CD14-positive monocyte (primary cell): Measurements from ENCODE around the gene CEACAM18. TPM values are rescaled to one million over a fixed set of nuclear protein-coding genes. Genes with fewer than 3 reads are reported as not detected.

Experiments used
- DNase-seq, 3 donors: peaks; one replicate each; pipeline ENCODE4 v3.0.0-alpha.2; 2011 to 2022
- H2AFZ ChIP-seq: 2 replicates; pipeline ENCODE4 v1.6.0; 2012; ENCODE audit warnings: mild to moderate bottlenecking, low read depth, low read length, inconsistent platforms; ENCODE audit not compliant: insufficient read depth, poor library complexity, severe bottlenecking
- H3K27ac ChIP-seq, 2 donors: 1 replicate in 1 of 2; 2 replicates in 1 of 2; pipeline ENCODE4 v1.5.1; 2012 to 2013; ENCODE audit warnings: low read length in 2 of 2, control low read depth in 1 of 2, inconsistent platforms in 1 of 2, low read depth in 1 of 2, mild to moderate bottlenecking in 1 of 2
- H3K27me3 ChIP-seq, 2 donors: one replicate each; pipeline versions ENCODE4 v1.6.0 to v1.6.1; 2011 to 2013; ENCODE audit warnings: low read length in 2 of 2; ENCODE audit not compliant: control insufficient read depth in 2 of 2, insufficient read depth in 2 of 2
- H3K36me3 ChIP-seq, 2 donors: replicated peaks in 1 of 2; 1 replicate in 1 of 2; 2 replicates in 1 of 2; pipeline versions ENCODE4 v1.5.1 to v1.6.1; 2012 to 2013; ENCODE audit warnings: low read length in 2 of 2, control low read depth in 1 of 2, inconsistent platforms in 1 of 2, mild to moderate bottlenecking in 1 of 2; ENCODE audit not compliant: insufficient read depth in 2 of 2, control insufficient read depth in 1 of 2
- H3K4me1 ChIP-seq, 2 donors: 1 replicate in 1 of 2; 2 replicates in 1 of 2; pipeline versions ENCODE4 v1.5.1 to v1.6.1; 2012 to 2013; ENCODE audit warnings: low read length in 2 of 2, control low read depth in 1 of 2, inconsistent platforms in 1 of 2, mild to moderate bottlenecking in 1 of 2, moderate library complexity in 1 of 2; ENCODE audit not compliant: insufficient read depth in 2 of 2, control insufficient read depth in 1 of 2
- H3K4me2 ChIP-seq: replicated peaks from 2 replicates; pipeline ENCODE3; 2012; ENCODE audit warnings: low read length, moderate library complexity, mild to moderate bottlenecking; ENCODE audit not compliant: poor library complexity, severe bottlenecking; ENCODE audit errors: extremely low read depth
- H3K4me3 ChIP-seq, 3 experiments: fragments of 200-600 bp in 1 of 3; sonication (generic) in 1 of 3; replicated peaks in 1 of 3; 1 replicate in 2 of 3; 2 replicates in 1 of 3; pipeline ENCODE4 v1.5.1; 2011 to 2013; ENCODE audit warnings: low read length in 3 of 3, mild to moderate bottlenecking in 3 of 3, control low read depth in 2 of 3, low read depth in 2 of 3, inconsistent platforms in 1 of 3, moderate library complexity in 1 of 3
- H3K79me2 ChIP-seq: 2 replicates; pipeline ENCODE4 v1.6.0; 2012; ENCODE audit warnings: mild to moderate bottlenecking, control low read depth, inconsistent platforms, low read length, moderate library complexity; ENCODE audit not compliant: insufficient read depth
- H3K9ac ChIP-seq: 2 replicates; pipeline ENCODE4 v1.6.0; 2017; ENCODE audit warnings: low read length, mild to moderate bottlenecking; ENCODE audit not compliant: insufficient read depth, poor library complexity, severe bottlenecking
- H3K9me3 ChIP-seq, 2 donors: replicated peaks in 1 of 2; 1 replicate in 1 of 2; 2 replicates in 1 of 2; pipeline versions ENCODE4 v1.5.1 to v1.6.1; 2012 to 2013; ENCODE audit warnings: low read length in 2 of 2, control low read depth in 1 of 2; ENCODE audit not compliant: control insufficient read depth in 1 of 2, insufficient read depth in 1 of 2
- H4K20me1 ChIP-seq: 2 replicates; pipeline ENCODE4 v1.6.0; 2012; ENCODE audit warnings: mild to moderate bottlenecking, low read length, control low read depth, moderate library complexity; ENCODE audit not compliant: insufficient read depth
- H3K27ac Mint-ChIP-seq, 7 donors: one replicate each; pipeline ENCODE4 v1.8.0; 2020; ENCODE audit warnings: mild to moderate bottlenecking in 7 of 7, mixed read lengths in 7 of 7, moderate library complexity in 6 of 7, inconsistent platforms in 2 of 7
- H3K27me3 Mint-ChIP-seq, 3 donors: one replicate each; pipeline ENCODE4 v1.8.0; 2021 to 2022; ENCODE audit warnings: low read depth in 3 of 3, mild to moderate bottlenecking in 3 of 3, mixed read lengths in 3 of 3, moderate library complexity in 3 of 3, inconsistent platforms in 1 of 3
- H3K36me3 Mint-ChIP-seq, 2 donors: one replicate each; pipeline ENCODE4 v1.8.0; 2020; ENCODE audit warnings: mixed read lengths in 2 of 2, inconsistent platforms in 1 of 2, mild to moderate bottlenecking in 1 of 2
- H3K4me1 Mint-ChIP-seq: one replicate; pipeline ENCODE4 v1.8.0; 2020; ENCODE audit warnings: mild to moderate bottlenecking, mixed read lengths
- H3K4me3 Mint-ChIP-seq, 2 donors: one replicate each; pipeline ENCODE4 v1.8.0; 2020; ENCODE audit warnings: mild to moderate bottlenecking in 2 of 2, mixed read lengths in 2 of 2, moderate library complexity in 1 of 2
- H3K9me3 Mint-ChIP-seq, 7 donors: one replicate each; pipeline ENCODE4 v1.8.0; 2020 to 2022; ENCODE audit warnings: mixed read lengths in 7 of 7, mild to moderate bottlenecking in 6 of 7, moderate library complexity in 6 of 7, inconsistent platforms in 2 of 7
- WGBS: methylation state at CpG from one replicate; pipeline ENCODE4 v1.1.5; 2013; ENCODE audit warnings: missing lambda C conversion rate; ENCODE audit not compliant: insufficient coverage; 5-methylcytosine and 5-hydroxymethylcytosine counted together
- intact Hi-C, 2 donors: fragments of 100-400 bp; cut with micrococcal nuclease; formaldehyde crosslinking; loops; one replicate each; pipeline versions ENCODE4 v1.15.0 to v1.15.1; 2023
- polyA plus RNA-seq, 3 donors: library from polyadenylated mRNA; depleted of rRNA in 1 of 3; unstranded in 2 of 3; stranded (reverse) in 1 of 3; fragments of 300-500 nt in 2 of 3; fragments of >200 nt in 1 of 3; fragmentation: Illumina TruSeq in 2 of 3; gene quantifications; 1 replicate in 2 of 3; 2 replicates in 1 of 3; pipeline ENCODE4 v1.2.3, GENCODE V29; 2012 to 2021
- TF ChIP-seq, protein P1 (sequence below): fragments of 200-600 bp; IDR thresholded peaks from one replicate; pipeline ENCODE4 v1.8.0; 2022; ENCODE audit warnings: antibody characterized with exemption, mild to moderate bottlenecking

The CEACAM18 gene
- polyA plus RNA-seq, 3 donors, result not detected

DNA sequence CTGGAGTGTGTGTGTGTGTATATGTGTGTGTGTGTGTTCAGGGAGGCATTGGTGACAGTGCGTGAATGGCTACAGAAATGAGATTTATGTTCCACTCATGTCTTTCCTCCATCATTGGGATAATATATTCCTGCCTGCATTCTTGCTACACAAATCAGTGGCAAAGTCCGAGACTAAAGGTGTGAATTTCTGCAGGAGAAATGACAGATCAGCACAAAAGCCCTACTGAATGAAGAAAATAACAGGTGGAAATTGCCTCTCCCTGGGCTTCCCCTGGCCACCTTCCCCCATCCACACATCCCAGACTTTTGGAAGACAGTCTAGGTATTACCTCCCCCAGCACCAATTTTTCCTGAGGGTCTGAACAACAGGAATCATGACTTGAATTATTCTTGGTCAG is 43.0 kb downstream of the CEACAM18 start:
- peaks cover 0 to 3% of the 10 kb centered on the region in 2 donors for H3K36me3 Mint-ChIP-seq
- Histone ChIP-seq H3K9ac (no peak overlapping the region), H4K20me1 (no peaks in the 10 kb centered on the region), H3K4me2 (no peak overlapping the region), H3K4me1 (no peaks in the 10 kb centered on the region), H3K4me3 (no peak overlapping the region), H3K79me2 (no peaks in the 10 kb centered on the region), H3K27me3 (no peaks in the 10 kb centered on the region), H3K9me3 (peaks cover 0 to 11% of the 10 kb centered on the region in 2 donors), H3K36me3 (no peaks in the 10 kb centered on the region), H2AFZ (no peak overlapping the region), H3K27ac (no peak overlapping the region)
- TF ChIP-seq, protein P1, sequence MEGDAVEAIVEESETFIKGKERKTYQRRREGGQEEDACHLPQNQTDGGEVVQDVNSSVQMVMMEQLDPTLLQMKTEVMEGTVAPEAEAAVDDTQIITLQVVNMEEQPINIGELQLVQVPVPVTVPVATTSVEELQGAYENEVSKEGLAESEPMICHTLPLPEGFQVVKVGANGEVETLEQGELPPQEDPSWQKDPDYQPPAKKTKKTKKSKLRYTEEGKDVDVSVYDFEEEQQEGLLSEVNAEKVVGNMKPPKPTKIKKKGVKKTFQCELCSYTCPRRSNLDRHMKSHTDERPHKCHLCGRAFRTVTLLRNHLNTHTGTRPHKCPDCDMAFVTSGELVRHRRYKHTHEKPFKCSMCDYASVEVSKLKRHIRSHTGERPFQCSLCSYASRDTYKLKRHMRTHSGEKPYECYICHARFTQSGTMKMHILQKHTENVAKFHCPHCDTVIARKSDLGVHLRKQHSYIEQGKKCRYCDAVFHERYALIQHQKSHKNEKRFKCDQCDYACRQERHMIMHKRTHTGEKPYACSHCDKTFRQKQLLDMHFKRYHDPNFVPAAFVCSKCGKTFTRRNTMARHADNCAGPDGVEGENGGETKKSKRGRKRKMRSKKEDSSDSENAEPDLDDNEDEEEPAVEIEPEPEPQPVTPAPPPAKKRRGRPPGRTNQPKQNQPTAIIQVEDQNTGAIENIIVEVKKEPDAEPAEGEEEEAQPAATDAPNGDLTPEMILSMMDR, result no peak
- no peak overlapping the region for H3K27ac Mint-ChIP-seq
- no peak for DNase-seq
- no peak overlapping the region for H3K4me3 Mint-ChIP-seq
- peaks cover 6% of the 10 kb centered on the region for H3K4me1 Mint-ChIP-seq
- H3K27me3 Mint-ChIP-seq, result peaks cover 0 to 6% (median 0%) of the 10 kb centered on the region in 3 donors
- WGBS, result no CpG with 5 or more reads among the region's 2 CpGs
- peaks cover 4 to 19% (median 10%) of the 10 kb centered on the region in 7 donors for H3K9me3 Mint-ChIP-seq
- intact Hi-C loops, result no loop called here

- TF ChIP-seq, protein P1, result no peak
- H3K36me3 Mint-ChIP-seq, result peaks cover 0 to 3% of the 10 kb centered on the region in 2 donors
- Histone ChIP-seq H3K27ac (no peak overlapping the region), H3K9ac (no peak overlapping the region), H3K4me3 (no peak overlapping the region), H3K79me2 (no peaks in the 10 kb centered on the region), H3K27me3 (no peaks in the 10 kb centered on the region), H3K36me3 (no peaks in the 10 kb centered on the region), H3K4me2 (no peak overlapping the region), H2AFZ (no peak overlapping the region), H3K9me3 (peaks cover 0 to 11% of the 10 kb centered on the region in 2 donors), H4K20me1 (no peaks in the 10 kb centered on the region), H3K4me1 (no peaks in the 10 kb centered on the region)
- peaks cover 4 to 19% (median 10%) of the 10 kb centered on the region in 7 donors for H3K9me3 Mint-ChIP-seq
- peaks cover 6% of the 10 kb centered on the region for H3K4me1 Mint-ChIP-seq
- H3K4me3 Mint-ChIP-seq, result no peak overlapping the region
- no peak for DNase-seq
- WGBS, result no CpG with 5 or more reads among the region's 2 CpGs
- H3K27me3 Mint-ChIP-seq, result peaks cover 0 to 9% (median 0%) of the 10 kb centered on the region in 3 donors
- no peak overlapping the region for H3K27ac Mint-ChIP-seq
- intact Hi-C loops, result no loop called here
These were observed 43.4 kb downstream of the CEACAM18 start for GRCh38 chr19:51521781-51522180.
